K562 (cell line): Measurements from ENCODE around the gene MMEL1. TPM values are rescaled to one million over a fixed set of nuclear protein-coding genes. Genes with fewer than 3 reads are reported as not detected.

Source experiments
- ARID2 ChIP-seq: fragments of 450-650 bp; IDR thresholded peaks from 2 replicates; pipeline ENCODE4 v1.6.1; 2017; ENCODE audit warnings: antibody characterized with exemption, mild to moderate bottlenecking
- BDP1 ChIP-seq: IDR thresholded peaks from 3 replicates; pipeline ENCODE4 v1.6.1; 2011; ENCODE audit not compliant: insufficient read length, insufficient read depth
- CHD7 ChIP-seq: fragments of 200-600 bp; sonication (generic); IDR thresholded peaks from one replicate; pipeline ENCODE4 v1.6.1; 2012; ENCODE audit warnings: mild to moderate bottlenecking, low read depth, low read length, inconsistent platforms
- DACH1 ChIP-seq: fragments of 450-650 bp; IDR thresholded peaks from 2 replicates; pipeline ENCODE4 v1.6.1; 2018; ENCODE audit not compliant: partially characterized antibody
- ERF ChIP-seq: fragments of 450-650 bp; formaldehyde crosslinking; IDR thresholded peaks from 2 replicates; pipeline ENCODE4 v1.4.0; 2020; ENCODE audit warnings: mild to moderate bottlenecking, mixed read lengths
- FOXA1 ChIP-seq: fragments of 450-650 bp; IDR thresholded peaks from 2 replicates; pipeline ENCODE4 v1.6.1; 2016; ENCODE audit warnings: mild to moderate bottlenecking, borderline replicate concordance
- FUS ChIP-seq: fragments of 200-400 bp; formaldehyde crosslinking; optimal IDR thresholded peaks from 2 replicates; pipeline ENCODE3; 2017; ENCODE audit warnings: low read depth, low read length
- GATA2 ChIP-seq: sonication (generic); formaldehyde crosslinking; IDR thresholded peaks from 2 replicates; pipeline ENCODE4 v1.4.0; 2020; ENCODE audit warnings: mild to moderate bottlenecking, missing genetic modification reagents
- HINFP ChIP-seq: fragments of 450-650 bp; conservative IDR thresholded peaks from 2 replicates; pipeline ENCODE4 v1.6.1; 2016; ENCODE audit warnings: missing genetic modification characterization, low read depth, mild to moderate bottlenecking, control low read depth, missing compliant biosample characterization
- HNRNPUL1 ChIP-seq: fragments of 200-400 bp; formaldehyde crosslinking; IDR thresholded peaks from 2 replicates; pipeline ENCODE4 v1.6.1; 2017; ENCODE audit warnings: low read length
- HSF4 ChIP-seq: fragments of 250-450 bp; sonication (Bioruptor Pico); IDR thresholded peaks from 2 replicates; pipeline ENCODE4 v2.1.2; 2022; ENCODE audit warnings: mild to moderate bottlenecking, moderate library complexity, borderline replicate concordance
- PRMT5 ChIP-seq: sonication (generic); formaldehyde crosslinking; IDR thresholded peaks from 2 replicates; pipeline ENCODE4 v1.5.0; 2020; ENCODE audit warnings: missing genetic modification reagents
- RFX5 ChIP-seq: IDR thresholded peaks from 2 replicates; pipeline ENCODE4 v1.6.1; 2011; ENCODE audit warnings: low read depth, mild to moderate bottlenecking, improper control_type of control experiment, low read length
- TEAD2 ChIP-seq: fragments of 450-650 bp; IDR thresholded peaks from 2 replicates; pipeline ENCODE4 v1.6.1; 2016; ENCODE audit warnings: missing genetic modification characterization, control low read depth, missing compliant biosample characterization
- ZNF174 ChIP-seq: fragments of 250-450 bp; sonication (Bioruptor Pico); IDR thresholded peaks from 2 replicates; pipeline ENCODE4 v1.4.0; 2020; ENCODE audit warnings: mild to moderate bottlenecking
- polyA plus RNA-seq, 8 experiments: library from polyadenylated mRNA; depleted of rRNA in 4 of 8; stranded (reverse) in 5 of 8; unstranded in 3 of 8; fragments of >200 nt; fragmentation: Nextera tagmentation in 2 of 8; fragmentation: Illumina TruSeq in 1 of 8; extraction: Ambion mirVana in 2 of 8; extraction: Trizol in 1 of 8; gene quantifications; 2 replicates each; pipeline versions ENCODE4 v1.2.1 to v1.2.3, GENCODE V29; 2011 to 2014; ENCODE audit warnings: inconsistent platforms in 1 of 8, missing spikeins in 1 of 8
- total RNA-seq, 7 experiments: library from RNA; depleted of rRNA in 6 of 7; stranded (reverse); fragments of >200 nt in 6 of 7; fragmentation: Illumina TruSeq in 2 of 7; extraction: Trizol in 2 of 7; gene quantifications; 2 replicates each; pipeline versions ENCODE4 v1.2.1 to v1.2.3, GENCODE V29; 2011 to 2021; ENCODE audit warnings: low replicate concordance in 1 of 7

The MMEL1 gene
- total and polyA plus RNA-seq, 9 of the 15 experiments (the other 6 are each of a cell fraction or from before 2014, with no cell fraction given), result not detected

GRCh38 chr1:2556678-2557481, 75.9 kb downstream of the MMEL1 start (continued):
- TF ChIP-seq CHD7 (no peak), FUS (no peak), TEAD2 (tag) (no peak), HNRNPUL1 (no peak), PRMT5 (CRISPR knock-in tag) (no peak), FOXA1 (no peak), ZNF174 (no peak), BDP1 (no peak), ERF (no peak), GATA2 (CRISPR knock-in tag) (no peak), DACH1 (no peak), ARID2 (no peak), RFX5 (no peak), HSF4 (no peak), HINFP (tag) (no peak)
